ENCODE measurements around the gene TMEM260. TPM values are rescaled to one million over a fixed set of nuclear protein-coding genes. Genes with fewer than 3 reads are reported as not detected.

TMEM260 gene
- total and polyA plus RNA-seq, 2 donors (not counting 3 experiments of a cell fraction or from before 2014, with no cell fraction given) = 9.1 to 16.2 TPM

GRCh38 chr14:56581041-56581727, 1.6 kb downstream of the TMEM260 start:
- no peaks in the 10 kb centered on the region for H3K9me1 ChIP-seq (replicated peaks; ENCODE audit: control insufficient read depth, extremely low read depth, insufficient read depth, low read length)
- no peak for DNase-seq (ENCODE audit: low read depth, low spot score)
- POLR2A ChIA-PET = no interaction called here
- no peak for FAIRE-seq
- CTCF ChIA-PET = interaction anchor here (0.6 to 1.5 kb wide), 2 partner anchors 29 to 1077 kb away, joined by 3 to 4 read pairs; no protein-coding TSS in a partner anchor
- no peaks in the 10 kb centered on the region for H3K36me3 ChIP-seq (ENCODE audit: control insufficient read depth in 2 of 2, extremely low read depth in 1 of 2, insufficient read depth in 2 of 2, low read length in 2 of 2)
- H3K4me1 ChIP-seq (ENCODE audit: control insufficient read depth, extremely low read depth, insufficient read depth, low read length) = peaks cover 8% of the 10 kb centered on the region
- intact Hi-C loops (cut with micrococcal nuclease) = loop anchor here (5.0 kb wide), 1 partner anchor 76 kb away; no protein-coding TSS in a partner anchor
- H3K9ac ChIP-seq (replicated peaks; ENCODE audit: extremely low read depth, insufficient read depth, low read length) = no peak overlapping the region
- dilution Hi-C loops (cut with MboI; ENCODE audit: extremely low pct_ligation_motif_present, low sequenced_read_pairs) = no loop called here
- no peaks in the 10 kb centered on the region for H4K20me1 ChIP-seq (replicated peaks; ENCODE audit: control insufficient read depth, extremely low read depth, insufficient read depth, low read length)
- no TSS peak for BruUV-seq (replicated peaks)
- peak overlapping the region; percentile 82 for H3K4me2 ChIP-seq (ENCODE audit: insufficient read depth, low read length)
- TF ChIP-seq, protein P1, sequence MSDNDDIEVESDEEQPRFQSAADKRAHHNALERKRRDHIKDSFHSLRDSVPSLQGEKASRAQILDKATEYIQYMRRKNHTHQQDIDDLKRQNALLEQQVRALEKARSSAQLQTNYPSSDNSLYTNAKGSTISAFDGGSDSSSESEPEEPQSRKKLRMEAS (IDR thresholded peaks at IDR 0.05; ENCODE audit: insufficient read depth, insufficient read length) = no peak
- TF ChIP-seq MYC (IDR thresholded peaks at IDR 0.05; ENCODE audit: low read depth, low read length) (no peak), FOS (IDR thresholded peaks at IDR 0.05; ENCODE audit: borderline replicate concordance, insufficient read depth, low read length) (no peak), POLR2AphosphoS5 (IDR thresholded peaks at IDR 0.05; ENCODE audit: insufficient read depth, low read depth, low read length) (no peak), EZH2 (IDR thresholded peaks at IDR 0.05; ENCODE audit: borderline replicate concordance, low read depth, low read length, severe bottlenecking) (no peak), JUN (IDR thresholded peaks at IDR 0.05; ENCODE audit: borderline replicate concordance, insufficient read depth, insufficient read length, low read depth) (no peak), POLR2A (IDR thresholded peaks at IDR 0.05; ENCODE audit: low read depth, low read length) (no peak), GATA2 (IDR thresholded peaks at IDR 0.05; ENCODE audit: insufficient read depth, insufficient read length, low read depth, low read length) (no peak)
- TF ChIP-seq, protein P2, sequence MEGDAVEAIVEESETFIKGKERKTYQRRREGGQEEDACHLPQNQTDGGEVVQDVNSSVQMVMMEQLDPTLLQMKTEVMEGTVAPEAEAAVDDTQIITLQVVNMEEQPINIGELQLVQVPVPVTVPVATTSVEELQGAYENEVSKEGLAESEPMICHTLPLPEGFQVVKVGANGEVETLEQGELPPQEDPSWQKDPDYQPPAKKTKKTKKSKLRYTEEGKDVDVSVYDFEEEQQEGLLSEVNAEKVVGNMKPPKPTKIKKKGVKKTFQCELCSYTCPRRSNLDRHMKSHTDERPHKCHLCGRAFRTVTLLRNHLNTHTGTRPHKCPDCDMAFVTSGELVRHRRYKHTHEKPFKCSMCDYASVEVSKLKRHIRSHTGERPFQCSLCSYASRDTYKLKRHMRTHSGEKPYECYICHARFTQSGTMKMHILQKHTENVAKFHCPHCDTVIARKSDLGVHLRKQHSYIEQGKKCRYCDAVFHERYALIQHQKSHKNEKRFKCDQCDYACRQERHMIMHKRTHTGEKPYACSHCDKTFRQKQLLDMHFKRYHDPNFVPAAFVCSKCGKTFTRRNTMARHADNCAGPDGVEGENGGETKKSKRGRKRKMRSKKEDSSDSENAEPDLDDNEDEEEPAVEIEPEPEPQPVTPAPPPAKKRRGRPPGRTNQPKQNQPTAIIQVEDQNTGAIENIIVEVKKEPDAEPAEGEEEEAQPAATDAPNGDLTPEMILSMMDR (IDR thresholded peaks at IDR 0.05; ENCODE audit: extremely low read depth in 1 of 2, insufficient read depth in 1 of 2, low read depth in 1 of 2, low read length in 2 of 2) = no peak
- H3K27me3 ChIP-seq (ENCODE audit: control insufficient read depth in 2 of 2, insufficient read depth in 2 of 2, low read length in 2 of 2) = no peaks in the 10 kb centered on the region
- no peaks in the 10 kb centered on the region for H3K9me3 ChIP-seq (replicated peaks; ENCODE audit: control insufficient read depth, insufficient read depth, low read length)
- H3K79me2 ChIP-seq (ENCODE audit: control insufficient read depth, insufficient read depth, low read length) = peaks cover 20% of the 10 kb centered on the region
- peak overlapping the region in 1 of 3 experiments; percentile 81 for H3K4me3 ChIP-seq (replicated peaks in 1 of 3; ENCODE audit: insufficient read depth in 1 of 3, low read depth in 1 of 3, low read length in 3 of 3)
- no peak overlapping the region for H3K27ac ChIP-seq (ENCODE audit: insufficient read depth, low read depth, low read length)
- no peak overlapping the region for H2AFZ ChIP-seq (ENCODE audit: low read depth, low read length)
